KMS-11 (cell line): ENCODE data around the gene CCL7.

ENCODE experiments used
- H2AFZ ChIP-seq: fragments of 200-600 bp; sonication (generic); 2 replicates; pipeline ENCODE4 v1.6.1; 2016; ENCODE audit warnings: antibody characterized with exemption, mixed run types, low read depth
- H3K27ac ChIP-seq: fragments of 200-600 bp; sonication (generic); 2 replicates; pipeline ENCODE4 v1.6.1; 2016; ENCODE audit warnings: mild to moderate bottlenecking, mixed run types
- H3K27me3 ChIP-seq: fragments of 200-600 bp; sonication (generic); 2 replicates; pipeline ENCODE4 v1.6.1; 2017; ENCODE audit warnings: mild to moderate bottlenecking, low read depth, mixed run types, moderate library complexity; ENCODE audit not compliant: insufficient read depth
- H3K36me3 ChIP-seq: fragments of 200-600 bp; sonication (generic); 2 replicates; pipeline ENCODE4 v1.6.1; 2017; ENCODE audit warnings: mild to moderate bottlenecking, mixed run types; ENCODE audit not compliant: insufficient read depth
- H3K4me1 ChIP-seq: fragments of 200-600 bp; sonication (generic); 2 replicates; pipeline ENCODE4 v1.6.1; 2016; ENCODE audit warnings: mild to moderate bottlenecking, low read depth, mixed run types; ENCODE audit not compliant: poor library complexity, severe bottlenecking
- H3K4me2 ChIP-seq: fragments of 200-600 bp; sonication (generic); 2 replicates; pipeline ENCODE4 v1.7.0; 2016; ENCODE audit warnings: mild to moderate bottlenecking, mixed run types
- H3K4me3 ChIP-seq: fragments of 200-600 bp; sonication (generic); IDR thresholded peaks from 2 replicates; pipeline ENCODE4 v1.6.1; 2017; ENCODE audit warnings: low read depth, low read length, mixed read lengths; ENCODE audit not compliant: insufficient read depth
- H3K79me2 ChIP-seq: fragments of 200-600 bp; sonication (generic); 2 replicates; pipeline ENCODE4 v1.6.1; 2016; ENCODE audit warnings: low read depth, mixed run types; ENCODE audit not compliant: insufficient read depth
- H3K9ac ChIP-seq: fragments of 200-600 bp; sonication (generic); 2 replicates; pipeline ENCODE4 v1.6.1; 2016; ENCODE audit warnings: mild to moderate bottlenecking, mixed run types
- H4K20me1 ChIP-seq: fragments of 200-600 bp; sonication (generic); 2 replicates; pipeline ENCODE4 v1.6.1; 2016; ENCODE audit warnings: mild to moderate bottlenecking, mixed run types; ENCODE audit not compliant: insufficient read depth
- TF ChIP-seq, protein P1 (sequence below): fragments of 200-600 bp; sonication (generic); conservative IDR thresholded peaks from 2 replicates; pipeline ENCODE4 v1.6.1; 2017; ENCODE audit warnings: low read depth, mild to moderate bottlenecking, antibody characterized with exemption, low read length, moderate library complexity, mixed read lengths

CCL7 gene

GRCh38 chr17:34228781-34229180 lies 41.2 kb upstream of the CCL7 start:
- Histone ChIP-seq H3K79me2 (no peaks in the 10 kb centered on the region), H4K20me1 (no peaks in the 10 kb centered on the region), H3K36me3 (no peaks in the 10 kb centered on the region), H3K27ac (no peak overlapping the region), H3K27me3 (no peaks in the 10 kb centered on the region), H3K4me3 (no peak overlapping the region), H3K4me2 (no peak overlapping the region), H3K9ac (no peak overlapping the region), H2AFZ (no peak overlapping the region), H3K4me1 (no peaks in the 10 kb centered on the region)
- TF ChIP-seq, protein P1, sequence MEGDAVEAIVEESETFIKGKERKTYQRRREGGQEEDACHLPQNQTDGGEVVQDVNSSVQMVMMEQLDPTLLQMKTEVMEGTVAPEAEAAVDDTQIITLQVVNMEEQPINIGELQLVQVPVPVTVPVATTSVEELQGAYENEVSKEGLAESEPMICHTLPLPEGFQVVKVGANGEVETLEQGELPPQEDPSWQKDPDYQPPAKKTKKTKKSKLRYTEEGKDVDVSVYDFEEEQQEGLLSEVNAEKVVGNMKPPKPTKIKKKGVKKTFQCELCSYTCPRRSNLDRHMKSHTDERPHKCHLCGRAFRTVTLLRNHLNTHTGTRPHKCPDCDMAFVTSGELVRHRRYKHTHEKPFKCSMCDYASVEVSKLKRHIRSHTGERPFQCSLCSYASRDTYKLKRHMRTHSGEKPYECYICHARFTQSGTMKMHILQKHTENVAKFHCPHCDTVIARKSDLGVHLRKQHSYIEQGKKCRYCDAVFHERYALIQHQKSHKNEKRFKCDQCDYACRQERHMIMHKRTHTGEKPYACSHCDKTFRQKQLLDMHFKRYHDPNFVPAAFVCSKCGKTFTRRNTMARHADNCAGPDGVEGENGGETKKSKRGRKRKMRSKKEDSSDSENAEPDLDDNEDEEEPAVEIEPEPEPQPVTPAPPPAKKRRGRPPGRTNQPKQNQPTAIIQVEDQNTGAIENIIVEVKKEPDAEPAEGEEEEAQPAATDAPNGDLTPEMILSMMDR = no peak

- no peaks in the 10 kb centered on the region for H3K27me3 ChIP-seq
- H2AFZ ChIP-seq = no peak overlapping the region
- H3K4me1 ChIP-seq = no peaks in the 10 kb centered on the region
- H4K20me1 ChIP-seq = no peaks in the 10 kb centered on the region
- H3K9ac ChIP-seq = no peak overlapping the region
- no peaks in the 10 kb centered on the region for H3K79me2 ChIP-seq
- no peak overlapping the region for H3K4me2 ChIP-seq
- H3K4me3 ChIP-seq = no peak overlapping the region
- no peak overlapping the region for H3K27ac ChIP-seq
- H3K36me3 ChIP-seq = no peaks in the 10 kb centered on the region
- TF ChIP-seq, protein P1 = no peak
Observed at GRCh38 chr17:34230342-34230741, 39.7 kb upstream of the CCL7 start.

DNA sequence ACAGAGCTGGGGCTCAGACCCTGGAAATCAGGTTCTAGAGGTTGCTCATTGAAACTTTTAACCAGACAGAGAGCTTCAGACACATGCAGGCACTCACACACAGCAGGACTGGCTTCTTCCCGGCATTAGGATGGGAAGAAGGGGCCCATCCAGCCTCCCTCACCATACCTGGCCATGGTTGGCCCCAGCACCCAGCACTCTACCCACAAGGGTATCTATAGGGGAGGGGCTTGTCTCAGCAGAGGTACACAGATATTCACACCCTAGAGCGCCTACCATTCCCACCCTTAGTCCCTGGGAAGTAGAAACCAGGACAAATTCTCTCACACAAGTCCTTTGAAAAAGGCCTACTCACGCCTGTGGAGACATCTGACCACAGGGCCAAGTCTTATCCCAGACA lies 35.4 kb upstream of the CCL7 start:
- Histone ChIP-seq H3K9ac (no peak overlapping the region), H3K36me3 (no peaks in the 10 kb centered on the region), H2AFZ (no peak overlapping the region), H3K4me3 (no peak overlapping the region), H3K4me2 (no peak overlapping the region), H3K4me1 (no peaks in the 10 kb centered on the region), H4K20me1 (no peaks in the 10 kb centered on the region), H3K27ac (no peak overlapping the region), H3K27me3 (no peaks in the 10 kb centered on the region), H3K79me2 (no peaks in the 10 kb centered on the region)
- TF ChIP-seq, protein P1 = no peak

DNA sequence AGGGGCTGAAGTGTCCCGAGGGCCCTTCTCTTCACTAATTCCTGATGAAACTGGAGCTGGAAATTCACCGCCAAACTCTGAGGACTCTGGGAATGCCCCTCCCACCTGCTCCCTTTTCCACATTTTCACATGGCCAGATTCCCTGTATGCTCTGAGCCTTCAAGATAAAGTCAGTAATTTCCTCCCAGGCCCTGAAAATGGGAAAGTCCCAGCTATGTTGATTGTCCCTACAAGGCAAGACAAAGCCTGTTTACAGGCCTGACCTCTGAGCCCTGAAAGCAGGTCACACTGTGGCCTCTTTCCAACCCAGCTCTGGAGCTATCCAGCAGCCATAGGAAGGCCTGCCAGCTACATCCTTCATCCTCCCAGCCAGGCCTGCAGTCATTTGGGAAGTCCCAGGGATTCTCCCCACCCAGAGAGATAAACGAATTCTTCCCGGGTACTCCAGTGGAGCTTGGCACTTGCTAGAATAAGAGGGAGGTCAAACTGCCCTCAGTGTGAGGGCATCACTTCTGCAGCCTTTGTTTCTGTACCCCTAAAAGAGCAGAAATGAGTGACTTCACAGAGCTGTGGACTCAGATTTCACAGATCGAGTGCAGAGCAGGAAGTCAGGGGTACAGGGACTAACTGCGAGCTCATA lies 34.5 kb upstream of the CCL7 start:
- H2AFZ ChIP-seq = no peak overlapping the region
- H3K79me2 ChIP-seq = no peaks in the 10 kb centered on the region
- H4K20me1 ChIP-seq = no peaks in the 10 kb centered on the region
- H3K27me3 ChIP-seq = no peaks in the 10 kb centered on the region
- no peak overlapping the region for H3K27ac ChIP-seq
- no peak overlapping the region for H3K9ac ChIP-seq
- H3K36me3 ChIP-seq = no peaks in the 10 kb centered on the region
- TF ChIP-seq, protein P1 = no peak
- H3K4me1 ChIP-seq = no peaks in the 10 kb centered on the region
- H3K4me2 ChIP-seq = no peak overlapping the region
- no peak overlapping the region for H3K4me3 ChIP-seq
